SK-N-SH (cell line): Measurements from ENCODE around the gene STARD3. TPM values are rescaled to one million over a fixed set of nuclear protein-coding genes. Genes with fewer than 3 reads are reported as not detected.

Source experiments
- CTCF ChIA-PET: fragments of 300-600, 350-600 bp; formaldehyde crosslinking; extraction: SDS; loops from one replicate; lab custom pipeline; 2021; lab: Yijun Ruan, JAX
- POLR2A ChIA-PET: fragments of 350-600 bp; sonication (Branson Sonifier 250); formaldehyde crosslinking; extraction: SDS; loops from one replicate; lab custom pipeline; 2020; ENCODE audit warnings: antibody characterized with exemption, inconsistent platforms; lab: Yijun Ruan, JAX
- DNase-seq: peaks from one replicate; pipeline ENCODE4 v3.0.0; 2012
- H2AFZ ChIP-seq: fragments of 200-600 bp; sonication (generic); 2 replicates; pipeline ENCODE4 v1.8.1; 2016; ENCODE audit warnings: antibody characterized with exemption, mild to moderate bottlenecking, low read depth
- H3F3A ChIP-seq: fragments of 200-600 bp; sonication (generic); replicated peaks from 2 replicates; pipeline ENCODE3; 2016; ENCODE audit warnings: antibody characterized with exemption, mild to moderate bottlenecking; ENCODE audit not compliant: insufficient read depth
- H3K27ac ChIP-seq, 2 experiments: fragments of 200-500 bp in 1 of 2; fragments of 200-600 bp in 1 of 2; sonication (Bioruptor generic) in 1 of 2; sonication (generic), shearing (Covaris generic) in 1 of 2; 2 replicates each; pipeline versions ENCODE4 v1.5.1 to v1.6.1; 2014 to 2016; ENCODE audit warnings: low read depth in 2 of 2, inconsistent platforms in 1 of 2, low read length in 1 of 2, mild to moderate bottlenecking in 1 of 2, mixed read lengths in 1 of 2
- H3K27me3 ChIP-seq: fragments of 200-600 bp; sonication (generic), shearing (Covaris generic); 2 replicates; pipeline ENCODE4 v1.6.1; 2016; ENCODE audit warnings: mixed run types; ENCODE audit not compliant: insufficient read depth
- H3K36me3 ChIP-seq, 2 experiments: fragments of 200-500 bp in 1 of 2; fragments of 200-600 bp in 1 of 2; sonication (Bioruptor generic) in 1 of 2; sonication (generic) in 1 of 2; replicated peaks in 1 of 2; 2 replicates each; pipeline versions ENCODE3 to v1.5.1; 2014 to 2016; ENCODE audit warnings: low read length in 1 of 2, mild to moderate bottlenecking in 1 of 2; ENCODE audit not compliant: insufficient read depth in 2 of 2, control insufficient read depth in 1 of 2
- H3K4me1 ChIP-seq, 2 experiments: fragments of 200-500 bp in 1 of 2; fragments of 200-600 bp in 1 of 2; sonication (Bioruptor generic) in 1 of 2; sonication (generic), shearing (Covaris generic) in 1 of 2; 2 replicates each; pipeline versions ENCODE4 v1.5.1 to v1.6.1; 2014 to 2016; ENCODE audit warnings: low read depth in 1 of 2, low read length in 1 of 2, mixed run types in 1 of 2; ENCODE audit not compliant: insufficient read depth in 2 of 2, control insufficient read depth in 1 of 2
- H3K4me2 ChIP-seq: fragments of 200-600 bp; sonication (generic), shearing (Covaris generic); 2 replicates; pipeline ENCODE4 v1.6.1; 2017; ENCODE audit warnings: mixed run types
- H3K4me3 ChIP-seq, 2 experiments: fragments of 200-500 bp in 1 of 2; fragments of 200-600 bp in 1 of 2; sonication (Bioruptor generic) in 1 of 2; sonication (generic), shearing (Covaris generic) in 1 of 2; 2 replicates each; pipeline versions ENCODE4 v1.5.1 to v1.8.1; 2014 to 2016; ENCODE audit warnings: low read depth in 2 of 2, inconsistent platforms in 1 of 2, low read length in 1 of 2, mild to moderate bottlenecking in 1 of 2, mixed read lengths in 1 of 2, moderate library complexity in 1 of 2
- H3K79me2 ChIP-seq: fragments of 200-600 bp; sonication (generic); 2 replicates; pipeline ENCODE4 v1.8.1; 2017; ENCODE audit warnings: mild to moderate bottlenecking; ENCODE audit not compliant: insufficient read depth
- H3K9ac ChIP-seq: fragments of 200-600 bp; sonication (generic); 2 replicates; pipeline ENCODE4 v1.6.1; 2017; ENCODE audit warnings: mixed run types
- H3K9me2 ChIP-seq: fragments of 200-600 bp; sonication (generic); 2 replicates; pipeline ENCODE4 v1.6.1; 2017; ENCODE audit warnings: mixed run types
- H3K9me3 ChIP-seq: fragments of 200-600 bp; sonication (generic); 2 replicates; pipeline ENCODE4 v1.6.1; 2017; ENCODE audit warnings: mixed run types, mild to moderate bottlenecking, moderate library complexity
- H4K20me1 ChIP-seq: fragments of 200-600 bp; sonication (generic); 2 replicates; pipeline ENCODE4 v1.6.1; 2017; ENCODE audit warnings: mild to moderate bottlenecking, mixed run types; ENCODE audit not compliant: insufficient read depth
- CHD2 ChIP-seq: fragments of 150-350 bp; IDR thresholded peaks from 2 replicates; pipeline ENCODE4 v1.6.1; 2018; ENCODE audit warnings: low read length; ENCODE audit not compliant: partially characterized antibody
- CTCF ChIP-seq: fragments of 200-600 bp; sonication (generic); IDR thresholded peaks from 2 replicates; pipeline ENCODE4 v1.6.1; 2017; ENCODE audit warnings: antibody characterized with exemption, mild to moderate bottlenecking, moderate library complexity
- EZH2phosphoT487 ChIP-seq: fragments of 200-600 bp; sonication (generic); IDR thresholded peaks from 2 replicates; pipeline ENCODE4 v1.6.1; 2017; ENCODE audit warnings: low read depth, mixed run types, mild to moderate bottlenecking, antibody characterized with exemption, moderate library complexity, borderline replicate concordance
- FOSL2 ChIP-seq: IDR thresholded peaks from 2 replicates; pipeline ENCODE4 v1.4.0; 2012; ENCODE audit warnings: low read depth, mild to moderate bottlenecking, moderate library complexity, borderline replicate concordance
- FOXJ3 ChIP-seq: sonication (generic); formaldehyde crosslinking; IDR thresholded peaks from 2 replicates; pipeline ENCODE4 v1.5.1; 2020; ENCODE audit warnings: mild to moderate bottlenecking, missing genetic modification reagents
- GATA2 ChIP-seq: sonication (generic); formaldehyde crosslinking; IDR thresholded peaks from 2 replicates; pipeline ENCODE4 v1.5.0; 2020; ENCODE audit warnings: mild to moderate bottlenecking, missing genetic modification reagents
- JUND ChIP-seq: IDR thresholded peaks from 2 replicates; pipeline ENCODE4 v1.4.0; 2012
- MEF2A ChIP-seq: IDR thresholded peaks from 2 replicates; pipeline ENCODE4 v1.4.0; 2012; ENCODE audit warnings: low read depth, borderline replicate concordance
- NFIC ChIP-seq: IDR thresholded peaks from 2 replicates; pipeline ENCODE4 v1.4.0; 2012; ENCODE audit warnings: borderline replicate concordance
- NRF1 ChIP-seq: IDR thresholded peaks from 2 replicates; pipeline ENCODE4 v1.6.1; 2012; ENCODE audit warnings: low read depth, mild to moderate bottlenecking, low read length
- RAD21 ChIP-seq: IDR thresholded peaks from 2 replicates; pipeline ENCODE4 v1.6.1; 2012; ENCODE audit warnings: mild to moderate bottlenecking, low read length
- SIN3A ChIP-seq: IDR thresholded peaks from 2 replicates; pipeline ENCODE4 v1.6.1; 2012; ENCODE audit warnings: low read depth, mild to moderate bottlenecking, low read length, moderate library complexity, borderline replicate concordance
- TAF1 ChIP-seq: IDR thresholded peaks from 2 replicates; pipeline ENCODE4 v1.6.1; 2012; ENCODE audit warnings: low read depth, mild to moderate bottlenecking, low read length, moderate library complexity, borderline replicate concordance
- TCF12 ChIP-seq: IDR thresholded peaks from 2 replicates; pipeline ENCODE4 v1.4.0; 2012
- USF2 ChIP-seq: fragments of 150-350 bp; IDR thresholded peaks from 2 replicates; pipeline ENCODE4 v1.6.1; 2017; ENCODE audit warnings: antibody characterized with exemption, low read length, low read depth, borderline replicate concordance
- YY1 ChIP-seq: IDR thresholded peaks from 2 replicates; pipeline ENCODE4 v1.4.0; 2012; ENCODE audit warnings: low read depth, mild to moderate bottlenecking
- WGBS: methylation state at CpG from one replicate; pipeline ENCODE4 v1.1.6; 2017; ENCODE audit warnings: low lambda C conversion rate; 5-methylcytosine and 5-hydroxymethylcytosine counted together
- polyA plus RNA-seq, 3 experiments: library from polyadenylated mRNA; depleted of rRNA; stranded (reverse); fragments of >200 nt; gene quantifications; 2 replicates each; pipeline ENCODE4 v1.2.3, GENCODE V29; 2012
- TF ChIP-seq, protein P1 (sequence below): IDR thresholded peaks from 2 replicates; pipeline ENCODE4; 2012
- TF ChIP-seq, protein P2 (sequence below): IDR thresholded peaks from 2 replicates; pipeline ENCODE4 v1.4.0; 2012; ENCODE audit warnings: low read depth, borderline replicate concordance
- TF ChIP-seq, protein P3 (sequence below): IDR thresholded peaks from 2 replicates; pipeline ENCODE4 v1.6.1; 2012; ENCODE audit warnings: mild to moderate bottlenecking, low read depth, low read length, moderate library complexity

Gene STARD3
- polyA plus RNA-seq, 1 of the 3 experiments (the other 2 are of a cell fraction), result 76.8 TPM

- no peaks in the 10 kb centered on the region for H3K36me3 ChIP-seq
- no peak overlapping the region for H3K4me3 ChIP-seq
- H3K27ac ChIP-seq, result no peak overlapping the region
- no peak overlapping the region for H3K9ac ChIP-seq
- H3K4me2 ChIP-seq, result no peak overlapping the region
- DNase-seq, result no peak
- H3K27me3 ChIP-seq, result no peaks in the 10 kb centered on the region; the same call in 1 of the 2 replicates
- H3K79me2 ChIP-seq, result no peaks in the 10 kb centered on the region
- ChIA-PET POLR2A (no interaction called here), CTCF (interaction anchor here (0.8 to 1.6 kb wide), 3 partner anchors 41 to 88 kb away, joined by 3 to 5 read pairs (median 4); partner anchors contain the start of gene PNMT)
- H3F3A ChIP-seq, result no peaks in the 10 kb centered on the region
- TF ChIP-seq MEF2A (no peak), YY1 (no peak), SIN3A (no peak), CTCF (no peak), USF2 (no peak), CHD2 (no peak), NFIC (no peak), TCF12 (no peak), FOXJ3 (CRISPR knock-in tag) (no peak), GATA2 (CRISPR knock-in tag) (no peak), JUND (no peak), NRF1 (no peak), EZH2phosphoT487 (no peak), RAD21 (no peak), FOSL2 (no peak), TAF1 (no peak)
- TF ChIP-seq, protein P1, sequence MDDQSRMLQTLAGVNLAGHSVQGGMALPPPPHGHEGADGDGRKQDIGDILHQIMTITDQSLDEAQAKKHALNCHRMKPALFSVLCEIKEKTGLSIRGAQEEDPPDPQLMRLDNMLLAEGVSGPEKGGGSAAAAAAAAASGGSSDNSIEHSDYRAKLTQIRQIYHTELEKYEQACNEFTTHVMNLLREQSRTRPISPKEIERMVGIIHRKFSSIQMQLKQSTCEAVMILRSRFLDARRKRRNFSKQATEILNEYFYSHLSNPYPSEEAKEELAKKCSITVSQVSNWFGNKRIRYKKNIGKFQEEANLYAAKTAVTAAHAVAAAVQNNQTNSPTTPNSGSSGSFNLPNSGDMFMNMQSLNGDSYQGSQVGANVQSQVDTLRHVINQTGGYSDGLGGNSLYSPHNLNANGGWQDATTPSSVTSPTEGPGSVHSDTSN, result no peak
- TF ChIP-seq, protein P2, sequence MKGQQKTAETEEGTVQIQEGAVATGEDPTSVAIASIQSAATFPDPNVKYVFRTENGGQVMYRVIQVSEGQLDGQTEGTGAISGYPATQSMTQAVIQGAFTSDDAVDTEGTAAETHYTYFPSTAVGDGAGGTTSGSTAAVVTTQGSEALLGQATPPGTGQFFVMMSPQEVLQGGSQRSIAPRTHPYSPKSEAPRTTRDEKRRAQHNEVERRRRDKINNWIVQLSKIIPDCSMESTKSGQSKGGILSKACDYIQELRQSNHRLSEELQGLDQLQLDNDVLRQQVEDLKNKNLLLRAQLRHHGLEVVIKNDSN, result no peak
- TF ChIP-seq, protein P3, sequence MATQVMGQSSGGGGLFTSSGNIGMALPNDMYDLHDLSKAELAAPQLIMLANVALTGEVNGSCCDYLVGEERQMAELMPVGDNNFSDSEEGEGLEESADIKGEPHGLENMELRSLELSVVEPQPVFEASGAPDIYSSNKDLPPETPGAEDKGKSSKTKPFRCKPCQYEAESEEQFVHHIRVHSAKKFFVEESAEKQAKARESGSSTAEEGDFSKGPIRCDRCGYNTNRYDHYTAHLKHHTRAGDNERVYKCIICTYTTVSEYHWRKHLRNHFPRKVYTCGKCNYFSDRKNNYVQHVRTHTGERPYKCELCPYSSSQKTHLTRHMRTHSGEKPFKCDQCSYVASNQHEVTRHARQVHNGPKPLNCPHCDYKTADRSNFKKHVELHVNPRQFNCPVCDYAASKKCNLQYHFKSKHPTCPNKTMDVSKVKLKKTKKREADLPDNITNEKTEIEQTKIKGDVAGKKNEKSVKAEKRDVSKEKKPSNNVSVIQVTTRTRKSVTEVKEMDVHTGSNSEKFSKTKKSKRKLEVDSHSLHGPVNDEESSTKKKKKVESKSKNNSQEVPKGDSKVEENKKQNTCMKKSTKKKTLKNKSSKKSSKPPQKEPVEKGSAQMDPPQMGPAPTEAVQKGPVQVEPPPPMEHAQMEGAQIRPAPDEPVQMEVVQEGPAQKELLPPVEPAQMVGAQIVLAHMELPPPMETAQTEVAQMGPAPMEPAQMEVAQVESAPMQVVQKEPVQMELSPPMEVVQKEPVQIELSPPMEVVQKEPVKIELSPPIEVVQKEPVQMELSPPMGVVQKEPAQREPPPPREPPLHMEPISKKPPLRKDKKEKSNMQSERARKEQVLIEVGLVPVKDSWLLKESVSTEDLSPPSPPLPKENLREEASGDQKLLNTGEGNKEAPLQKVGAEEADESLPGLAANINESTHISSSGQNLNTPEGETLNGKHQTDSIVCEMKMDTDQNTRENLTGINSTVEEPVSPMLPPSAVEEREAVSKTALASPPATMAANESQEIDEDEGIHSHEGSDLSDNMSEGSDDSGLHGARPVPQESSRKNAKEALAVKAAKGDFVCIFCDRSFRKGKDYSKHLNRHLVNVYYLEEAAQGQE, result no peak
- no peaks in the 10 kb centered on the region for H3K9me3 ChIP-seq
- no peaks in the 10 kb centered on the region for H3K4me1 ChIP-seq
- H2AFZ ChIP-seq, result no peak overlapping the region
- WGBS, result 76% methylated on average over 12 of the region's 14 CpGs
- no peaks in the 10 kb centered on the region for H4K20me1 ChIP-seq
- H3K9me2 ChIP-seq, result no peaks in the 10 kb centered on the region
Measured at GRCh38 chr17:39709319-39709997, 72.5 kb downstream of the STARD3 start.
